OCI-LY7 (cell line): ENCODE measurements around the gene LY9. TPM values are rescaled to one million over a fixed set of nuclear protein-coding genes. Genes with fewer than 3 reads are reported as not detected.

Source experiments
- BruUV-seq: library from RNA; stranded (reverse); fragments of 400-500 nt; replicated peaks from 2 replicates; lab custom pipeline; 2021; lab: Mats Ljungman, UMichigan
- CTCF ChIA-PET: fragments of 300-600 bp; sonication (Branson Sonifier 250); formaldehyde crosslinking; loops from one replicate; lab custom pipeline; 2022; ENCODE audit warnings: antibody characterized with exemption; ENCODE audit not compliant: unreplicated experiment; lab: Charles Lee
- POLR2A ChIA-PET: fragments of 300-600 bp; sonication (Branson Sonifier 250); formaldehyde crosslinking; loops from one replicate; lab custom pipeline; 2022; ENCODE audit warnings: antibody characterized with exemption; lab: Charles Lee
- DNase-seq: peaks from one replicate; pipeline ENCODE4 v3.0.0-alpha.2; 2015; ENCODE audit warnings: low spot score
- H2AFZ ChIP-seq: fragments of 200-600 bp; sonication (generic), shearing (Covaris generic); 2 replicates; pipeline ENCODE4 v1.6.1; 2014; ENCODE audit warnings: mild to moderate bottlenecking, antibody characterized with exemption, low read length, moderate library complexity
- H3K27ac ChIP-seq: fragments of 200-600 bp; sonication (generic); 2 replicates; pipeline ENCODE4 v1.5.1; 2014; ENCODE audit warnings: mixed run types, low read depth, mild to moderate bottlenecking, moderate library complexity, low read length, inconsistent platforms; ENCODE audit not compliant: poor library complexity, severe bottlenecking
- H3K36me3 ChIP-seq: fragments of 200-600 bp; sonication (generic); 2 replicates; pipeline ENCODE4 v1.6.1; 2014; ENCODE audit warnings: mild to moderate bottlenecking, antibody characterized with exemption, low read length, moderate library complexity, mixed read lengths; ENCODE audit not compliant: insufficient read depth
- H3K4me1 ChIP-seq: fragments of 200-600 bp; sonication (generic); 2 replicates; pipeline ENCODE4 v1.5.1; 2014; ENCODE audit warnings: mild to moderate bottlenecking, low read length; ENCODE audit not compliant: insufficient read depth, poor library complexity, severe bottlenecking
- H3K4me2 ChIP-seq: fragments of 200-600 bp; sonication (generic); 2 replicates; pipeline ENCODE4 v1.6.1; 2014; ENCODE audit warnings: mild to moderate bottlenecking, low read length
- H3K4me3 ChIP-seq: fragments of 200-600 bp; sonication (generic); 2 replicates; pipeline ENCODE4 v1.5.1; 2014; ENCODE audit warnings: mild to moderate bottlenecking, low read depth, low read length; ENCODE audit not compliant: poor library complexity, severe bottlenecking
- H3K79me2 ChIP-seq: fragments of 200-600 bp; sonication (generic); 2 replicates; pipeline ENCODE4 v1.6.1; 2016; ENCODE audit warnings: low read depth, mild to moderate bottlenecking, low read length, moderate library complexity, mixed read lengths; ENCODE audit not compliant: insufficient read depth
- H3K9me2 ChIP-seq: fragments of 200-600 bp; sonication (generic); 2 replicates; pipeline ENCODE4 v1.6.1; 2016; ENCODE audit warnings: mild to moderate bottlenecking, low read length, mixed read lengths; ENCODE audit not compliant: insufficient read depth
- H3K9me3 ChIP-seq: fragments of 200-600 bp; sonication (generic); 2 replicates; pipeline ENCODE4 v1.6.1; 2014; ENCODE audit warnings: mild to moderate bottlenecking, mixed run types, low read length, mixed read lengths
- H4K20me1 ChIP-seq: fragments of 200-600 bp; sonication (generic); 2 replicates; pipeline ENCODE4 v1.6.1; 2014; ENCODE audit warnings: mild to moderate bottlenecking, antibody characterized with exemption, low read length, moderate library complexity, mixed read lengths; ENCODE audit not compliant: insufficient read depth
- EZH2phosphoT487 ChIP-seq: fragments of 200-600 bp; sonication (generic); IDR thresholded peaks from 2 replicates; pipeline ENCODE4 v1.6.1; 2018; ENCODE audit warnings: low read depth, borderline replicate concordance, mild to moderate bottlenecking, mixed run types, antibody characterized with exemption, low read length, moderate library complexity, mixed read lengths
- intact Hi-C: fragments of 100-400 bp; cut with micrococcal nuclease; formaldehyde crosslinking; loops from one replicate; pipeline ENCODE4 v1.10.0; 2022; ENCODE audit not compliant: unreplicated experiment
- total RNA-seq, 2 experiments: library from RNA; depleted of rRNA in 1 of 2; stranded (reverse); fragments of >200 nt in 1 of 2; shearing (Covaris generic) in 1 of 2; gene quantifications; 2 replicates each; pipeline ENCODE4 v1.2.3, GENCODE V29; 2014 to 2022
- TF ChIP-seq, protein P1 (sequence below): fragments of 200-600 bp; sonication (generic); conservative IDR thresholded peaks from 2 replicates; pipeline ENCODE4 v1.5.1; 2014; ENCODE audit warnings: mild to moderate bottlenecking, antibody characterized with exemption, low read length, moderate library complexity, mixed read lengths

LY9 gene
- total RNA-seq, 2 experiments from 2014 or later = 28.4 to 40.2 TPM

DNA sequence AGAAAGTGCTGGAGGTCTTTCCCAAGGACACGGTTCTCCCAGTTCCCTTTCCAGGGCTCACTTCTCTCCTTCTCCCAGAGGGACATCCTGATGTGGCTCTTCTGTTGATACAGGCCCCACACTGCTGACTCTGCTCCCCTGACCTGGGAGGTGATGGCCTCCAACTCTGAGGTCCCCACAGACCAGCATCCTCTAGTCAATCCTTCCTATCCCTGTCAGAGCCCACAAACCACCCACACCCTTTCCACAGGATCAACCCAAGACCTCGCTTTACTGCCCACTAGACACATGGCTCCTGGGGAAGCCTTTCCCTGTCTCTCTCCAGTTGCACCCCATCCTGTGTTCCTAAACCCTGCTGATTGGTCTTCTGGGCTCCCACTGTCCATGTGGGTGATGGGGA lies 45.4 kb upstream of the LY9 start:
- TF ChIP-seq EZH2phosphoT487 = no peak
- TF ChIP-seq, protein P1, sequence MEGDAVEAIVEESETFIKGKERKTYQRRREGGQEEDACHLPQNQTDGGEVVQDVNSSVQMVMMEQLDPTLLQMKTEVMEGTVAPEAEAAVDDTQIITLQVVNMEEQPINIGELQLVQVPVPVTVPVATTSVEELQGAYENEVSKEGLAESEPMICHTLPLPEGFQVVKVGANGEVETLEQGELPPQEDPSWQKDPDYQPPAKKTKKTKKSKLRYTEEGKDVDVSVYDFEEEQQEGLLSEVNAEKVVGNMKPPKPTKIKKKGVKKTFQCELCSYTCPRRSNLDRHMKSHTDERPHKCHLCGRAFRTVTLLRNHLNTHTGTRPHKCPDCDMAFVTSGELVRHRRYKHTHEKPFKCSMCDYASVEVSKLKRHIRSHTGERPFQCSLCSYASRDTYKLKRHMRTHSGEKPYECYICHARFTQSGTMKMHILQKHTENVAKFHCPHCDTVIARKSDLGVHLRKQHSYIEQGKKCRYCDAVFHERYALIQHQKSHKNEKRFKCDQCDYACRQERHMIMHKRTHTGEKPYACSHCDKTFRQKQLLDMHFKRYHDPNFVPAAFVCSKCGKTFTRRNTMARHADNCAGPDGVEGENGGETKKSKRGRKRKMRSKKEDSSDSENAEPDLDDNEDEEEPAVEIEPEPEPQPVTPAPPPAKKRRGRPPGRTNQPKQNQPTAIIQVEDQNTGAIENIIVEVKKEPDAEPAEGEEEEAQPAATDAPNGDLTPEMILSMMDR = no peak
- no peaks in the 10 kb centered on the region for H3K36me3 ChIP-seq
- no TSS peak for BruUV-seq
- H3K27ac ChIP-seq = no peak overlapping the region
- H3K4me1 ChIP-seq = peaks cover 6% of the 10 kb centered on the region
- no peak overlapping the region for H3K4me2 ChIP-seq
- no peak for DNase-seq
- no peaks in the 10 kb centered on the region for H3K9me2 ChIP-seq
- ChIA-PET POLR2A (no interaction called here), CTCF (no interaction called here)
- no peaks in the 10 kb centered on the region for H4K20me1 ChIP-seq
- intact Hi-C loops = no loop called here
- H3K4me3 ChIP-seq = no peak overlapping the region
- no peaks in the 10 kb centered on the region for H3K79me2 ChIP-seq
- H3K9me3 ChIP-seq = no peaks in the 10 kb centered on the region
- H2AFZ ChIP-seq = no peak overlapping the region

DNA sequence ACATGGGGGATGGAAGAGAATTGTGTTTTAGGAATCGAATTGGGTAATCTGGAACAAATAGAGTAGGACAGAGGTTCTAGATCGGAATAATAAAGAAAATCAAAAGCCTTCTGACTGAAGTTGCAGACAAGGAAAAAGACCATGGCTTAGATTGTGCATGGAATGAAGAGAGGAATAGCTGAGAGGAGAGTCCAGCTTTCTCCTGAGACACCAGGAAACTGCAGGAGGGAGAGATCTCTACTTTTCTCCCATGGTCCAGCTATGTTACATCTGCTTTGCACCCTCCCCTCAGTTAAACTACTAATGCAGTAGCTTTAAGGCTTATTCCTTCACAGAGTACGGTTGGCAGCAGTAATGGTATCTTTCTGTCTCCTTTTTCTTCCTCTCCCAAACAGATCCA lies 43.6 kb upstream of the LY9 start:
- no peaks in the 10 kb centered on the region for H3K36me3 ChIP-seq
- no peaks in the 10 kb centered on the region for H3K9me2 ChIP-seq
- no peaks in the 10 kb centered on the region for H3K9me3 ChIP-seq
- POLR2A ChIA-PET = interaction anchor here (0.8 to 1.3 kb wide), 2 partner anchors 10 to 15 kb away, joined by 4 to 5 read pairs; no protein-coding TSS in a partner anchor
- no peak for DNase-seq
- H3K4me2 ChIP-seq = no peak overlapping the region
- H3K4me1 ChIP-seq = peaks cover 6% of the 10 kb centered on the region
- TF ChIP-seq EZH2phosphoT487 = no peak
- TF ChIP-seq, protein P1 = no peak
- H3K27ac ChIP-seq = no peak overlapping the region
- no peaks in the 10 kb centered on the region for H4K20me1 ChIP-seq
- no peak overlapping the region for H3K4me3 ChIP-seq
- intact Hi-C loops = no loop called here
- no peak overlapping the region for H2AFZ ChIP-seq
- no peaks in the 10 kb centered on the region for H3K79me2 ChIP-seq
- BruUV-seq = no TSS peak
- CTCF ChIA-PET = no interaction called here

DNA sequence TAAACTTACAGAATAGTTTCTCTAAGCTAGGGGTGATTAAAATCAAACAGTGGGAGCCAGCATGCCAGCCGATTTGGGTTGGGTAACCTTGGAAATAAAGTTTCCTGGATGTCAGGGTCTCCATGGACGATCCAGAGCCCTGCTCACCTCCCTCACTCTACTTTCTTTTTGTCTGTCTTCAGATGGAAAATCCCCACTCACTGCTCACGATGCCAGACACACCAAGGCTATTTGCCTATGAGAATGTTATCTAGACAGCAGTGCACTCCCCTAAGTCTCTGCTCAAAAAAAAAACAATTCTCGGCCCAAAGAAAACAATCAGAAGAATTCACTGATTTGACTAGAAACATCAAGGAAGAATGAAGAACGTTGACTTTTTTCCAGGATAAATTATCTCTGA lies 43.0 kb upstream of the LY9 start:
- no peak for TF ChIP-seq EZH2phosphoT487
- TF ChIP-seq, protein P1 = no peak
- ChIA-PET CTCF (no interaction called here), POLR2A (interaction anchor here (1.3 kb wide), 1 partner anchor 10 kb away, joined by 4 read pairs; no protein-coding TSS in a partner anchor)
- no TSS peak for BruUV-seq
- Histone ChIP-seq H3K4me2 (no peak overlapping the region), H3K79me2 (no peaks in the 10 kb centered on the region), H3K36me3 (no peaks in the 10 kb centered on the region), H3K9me3 (no peaks in the 10 kb centered on the region), H3K9me2 (no peaks in the 10 kb centered on the region), H3K4me1 (peaks cover 6% of the 10 kb centered on the region), H4K20me1 (no peaks in the 10 kb centered on the region), H3K27ac (no peak overlapping the region), H2AFZ (no peak overlapping the region), H3K4me3 (no peak overlapping the region)
- intact Hi-C loops = no loop called here
- no peak for DNase-seq
